GM12864 (cell line): ENCODE data around the gene CCR7.

Source experiments
- DNase-seq: peaks from one replicate; pipeline ENCODE4 v3.0.0-alpha.2; 2011; ENCODE audit warnings: low read depth
- H3K4me3 ChIP-seq: 2 replicates; pipeline ENCODE4 v1.5.1; 2011; ENCODE audit warnings: mild to moderate bottlenecking, low read depth, low read length, control low read depth
- CTCF ChIP-seq: IDR thresholded peaks from 2 replicates; pipeline ENCODE4 v1.5.1; 2011; ENCODE audit warnings: low read depth, mild to moderate bottlenecking, moderate library complexity, low read length, control low read depth, inconsistent platforms; ENCODE audit errors: missing control alignments

CCR7 gene

DNA sequence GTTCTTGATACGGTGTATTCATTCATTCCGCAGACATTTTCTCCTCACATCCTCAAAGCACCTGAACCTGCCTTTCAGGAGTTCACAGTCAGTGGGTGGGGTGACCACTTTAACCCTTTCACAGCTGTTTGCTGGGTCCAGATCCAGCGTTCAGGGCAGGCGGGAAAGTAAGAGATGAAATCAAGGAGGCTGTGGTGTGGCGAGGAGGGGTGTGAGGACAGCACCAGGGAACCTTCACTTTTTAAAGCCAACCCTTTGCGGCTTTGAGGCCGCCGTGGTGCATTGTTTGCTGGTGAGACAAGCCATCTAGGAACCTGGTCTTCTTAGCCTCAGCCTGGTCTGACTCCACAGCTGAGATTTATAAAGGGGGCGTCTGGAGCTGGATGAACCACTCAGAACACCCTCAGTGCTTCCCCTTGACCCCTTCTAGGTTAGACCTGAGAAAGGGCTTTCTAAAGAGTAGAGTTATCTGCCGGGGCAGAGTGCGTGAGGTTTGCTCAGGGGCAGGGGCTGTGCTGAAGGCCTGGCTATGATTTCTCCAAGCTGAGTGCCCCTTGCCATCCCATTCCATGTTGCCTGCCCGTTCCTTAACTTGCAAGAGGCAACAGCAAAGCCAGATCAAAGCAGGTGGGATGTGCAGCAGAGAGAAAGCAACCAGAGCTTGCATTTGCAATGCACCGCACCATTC, 933 bp downstream of the CCR7 start:
- no peak for TF ChIP-seq CTCF
- peak overlapping the region; percentile 73 for H3K4me3 ChIP-seq
- no peak for DNase-seq

GRCh38 chr17:40563220-40564052, 1.8 kb downstream of the CCR7 start:
- peak; percentile 17 for TF ChIP-seq CTCF
- DNase-seq: peak; percentile 62
- H3K4me3 ChIP-seq: peak overlapping the region; percentile 73

DNA sequence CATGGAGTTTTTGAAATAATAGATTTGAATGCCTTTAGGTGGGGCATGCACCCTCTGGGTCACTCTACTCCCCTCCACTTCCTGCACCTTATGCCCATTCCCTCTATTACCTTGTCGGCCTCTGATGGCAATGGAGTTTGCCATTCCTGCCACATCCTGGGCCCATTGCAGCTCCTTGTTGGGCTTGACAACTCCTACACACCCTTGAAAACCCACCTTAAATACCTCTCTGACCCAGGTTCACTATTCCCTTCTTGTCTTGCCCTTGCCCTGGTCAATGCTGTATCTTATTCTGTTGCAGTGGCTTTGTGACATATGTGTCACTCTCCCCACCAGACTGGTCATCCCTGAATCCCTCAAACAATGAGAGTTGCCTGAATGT, 2.4 kb downstream of the CCR7 start:
- DNase-seq: no peak
- TF ChIP-seq CTCF: no peak
- H3K4me3 ChIP-seq: peak overlapping the region; percentile 73

- peak overlapping the region; percentile 73 for H3K4me3 ChIP-seq
- peak; percentile 72 for DNase-seq
- TF ChIP-seq CTCF: peak; percentile 63
Observed at GRCh38 chr17:40561871-40562611, 3.2 kb downstream of the CCR7 start.

DNA sequence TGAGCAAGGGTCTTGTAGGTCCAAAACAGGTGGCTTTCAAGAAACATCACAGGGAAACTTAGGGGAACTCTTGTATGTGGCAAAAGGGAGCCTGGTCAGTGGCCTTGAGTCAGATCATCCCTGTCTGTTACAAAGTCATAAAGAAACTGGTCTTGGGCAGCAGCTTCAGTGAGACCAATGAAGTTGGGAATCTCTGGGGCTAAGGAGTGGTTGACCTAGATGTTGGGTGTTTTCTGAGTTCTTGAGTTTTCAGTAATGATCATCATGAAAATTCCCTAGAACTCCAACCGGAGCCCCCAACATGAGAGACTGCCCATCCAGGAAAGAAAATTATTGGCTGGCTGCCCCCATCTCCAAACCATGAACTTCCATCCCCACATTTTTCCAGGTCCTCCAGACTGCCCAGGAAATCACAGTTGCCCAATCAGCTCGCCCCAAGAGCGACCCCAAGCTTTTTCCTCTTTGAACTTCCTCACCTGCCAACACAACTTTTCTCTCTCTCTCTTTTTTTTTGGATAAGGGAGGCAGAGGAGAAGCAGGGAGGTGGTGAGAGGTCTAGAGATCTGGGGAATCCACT, 3.9 kb downstream of the CCR7 start:
- no peak for TF ChIP-seq CTCF

GRCh38 chr17:40560592-40561293, 4.5 kb downstream of the CCR7 start:
- DNase-seq: peak; percentile 94
- peak overlapping the region; percentile 73 for H3K4me3 ChIP-seq
- no peak for TF ChIP-seq CTCF

More for the DNA sequence above, 3.9 kb downstream of the CCR7 start:
- peak overlapping the region; percentile 73 for H3K4me3 ChIP-seq
- DNase-seq: peak; percentile 75
